Hepatocyte (in vitro differentiated cells): ENCODE measurements around the gene LCN2. TPM values are rescaled to one million over a fixed set of nuclear protein-coding genes. Genes with fewer than 3 reads are reported as not detected.

ENCODE experiments used
- DNase-seq: peaks from one replicate; pipeline ENCODE4 v3.0.0-alpha.2; 2016; ENCODE audit warnings: low spot score
- H2AFZ ChIP-seq: fragments of 200-600 bp; sonication (generic); 2 replicates; pipeline ENCODE4 v1.6.0; 2016; ENCODE audit warnings: antibody characterized with exemption, mild to moderate bottlenecking
- H3K27ac ChIP-seq: fragments of 200-600 bp; sonication (generic); 2 replicates; pipeline ENCODE4 v1.5.1; 2016; ENCODE audit warnings: mild to moderate bottlenecking
- H3K27me3 ChIP-seq: fragments of 200-600 bp; sonication (generic); 2 replicates; pipeline ENCODE4 v1.6.1; 2016
- H3K36me3 ChIP-seq: fragments of 200-600 bp; sonication (generic); replicated peaks from 2 replicates; pipeline ENCODE4 v1.5.1; 2016; ENCODE audit warnings: low read depth; ENCODE audit not compliant: insufficient read depth
- H3K4me1 ChIP-seq: fragments of 200-600 bp; sonication (generic); 2 replicates; pipeline ENCODE4 v1.5.1; 2016; ENCODE audit warnings: mild to moderate bottlenecking, moderate library complexity; ENCODE audit not compliant: insufficient read depth
- H3K4me2 ChIP-seq: fragments of 200-600 bp; sonication (generic); 2 replicates; pipeline ENCODE4 v1.6.0; 2016
- H3K4me3 ChIP-seq: fragments of 200-600 bp; sonication (generic); 2 replicates; pipeline ENCODE4 v1.5.1; 2016; ENCODE audit warnings: mild to moderate bottlenecking
- H3K79me2 ChIP-seq: fragments of 200-600 bp; sonication (generic); 2 replicates; pipeline ENCODE4 v1.6.0; 2017; ENCODE audit warnings: mild to moderate bottlenecking
- H3K9me2 ChIP-seq: fragments of 200-600 bp; sonication (generic); replicated peaks from 2 replicates; pipeline ENCODE4 v1.6.0; 2017; ENCODE audit warnings: mild to moderate bottlenecking; ENCODE audit not compliant: insufficient read depth
- H3K9me3 ChIP-seq: fragments of 200-600 bp; sonication (generic); 2 replicates; pipeline ENCODE4 v1.5.1; 2016; ENCODE audit warnings: low read depth, mild to moderate bottlenecking
- H4K20me1 ChIP-seq: fragments of 200-600 bp; sonication (generic); 2 replicates; pipeline ENCODE4 v1.6.0; 2016; ENCODE audit warnings: mild to moderate bottlenecking; ENCODE audit not compliant: insufficient read depth, poor library complexity, severe bottlenecking
- EZH2 ChIP-seq: fragments of 200-600 bp; sonication (generic); IDR thresholded peaks from 2 replicates; pipeline ENCODE4 v1.6.1; 2016; ENCODE audit warnings: antibody characterized with exemption, mild to moderate bottlenecking, borderline replicate concordance
- EZH2phosphoT487 ChIP-seq: fragments of 200-600 bp; sonication (generic); IDR thresholded peaks from one replicate; pipeline ENCODE4 v1.6.1; 2018; ENCODE audit warnings: antibody characterized with exemption, mild to moderate bottlenecking, low read depth, moderate library complexity; ENCODE audit not compliant: unreplicated experiment, severe bottlenecking
- WGBS: methylation state at CpG from one replicate; pipeline ENCODE4 v1.1.6; 2016; ENCODE audit warnings: low lambda C conversion rate; ENCODE audit errors: missing lambda C conversion rate; 5-methylcytosine and 5-hydroxymethylcytosine counted together
- polyA plus RNA-seq: library from polyadenylated mRNA; unstranded; fragments of >200 nt; fragmentation: Nextera tagmentation; extraction: Ambion mirVana; gene quantifications from 2 replicates; pipeline ENCODE4 v1.2.1, GENCODE V29; 2016
- total RNA-seq: library from RNA; depleted of rRNA; stranded (reverse); fragments of >200 nt; gene quantifications from 2 replicates; pipeline ENCODE4 v1.2.3, GENCODE V29; 2014
- TF ChIP-seq, protein P1 (sequence below): fragments of 200-600 bp; sonication (generic); IDR thresholded peaks from 2 replicates; pipeline ENCODE4 v1.5.1; 2016; ENCODE audit warnings: antibody characterized with exemption, mild to moderate bottlenecking; ENCODE audit not compliant: poor library complexity

The LCN2 gene
- total and polyA plus RNA-seq, 2 experiments from 2014 or later: 5.3 to 12.8 TPM

DNA sequence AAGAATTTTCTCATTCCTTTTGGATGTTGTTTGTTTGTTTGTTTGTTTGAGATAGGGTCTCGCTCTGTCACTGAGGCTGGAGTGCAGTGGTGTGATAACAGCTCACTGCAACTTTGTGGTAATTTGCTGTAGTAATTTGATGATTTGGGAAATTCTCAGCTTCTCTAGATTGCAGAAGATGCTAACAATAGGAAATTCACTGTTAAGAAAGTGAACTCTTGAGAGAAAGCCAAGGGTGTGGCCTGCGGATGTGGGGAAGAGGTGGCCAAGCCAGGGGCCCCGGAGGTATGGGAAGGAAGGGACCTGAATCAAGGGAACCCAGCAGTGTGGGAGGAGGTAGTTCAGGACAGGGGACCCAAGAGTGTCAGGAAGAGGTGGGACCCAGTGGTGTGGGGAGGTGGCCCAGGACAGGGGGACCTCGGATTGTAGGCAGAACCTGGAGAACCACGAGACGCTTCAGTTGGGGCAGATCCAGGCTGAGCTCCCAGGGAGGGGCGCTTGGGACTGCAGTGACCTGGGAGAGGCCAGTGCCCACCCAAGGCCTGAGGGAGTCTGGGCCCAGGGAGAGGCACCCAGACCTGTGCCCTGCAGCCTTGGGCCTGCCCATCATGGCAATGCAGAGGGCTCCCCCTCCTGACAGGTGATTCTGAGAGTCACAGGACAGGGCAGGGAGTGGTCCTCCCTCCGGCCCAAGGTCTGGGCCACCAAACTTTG, 5.6 kb upstream of the LCN2 start:
- 90% methylated on average over 7 of the region's 8 CpGs for WGBS
- no peak overlapping the region for H3K4me2 ChIP-seq

DNA sequence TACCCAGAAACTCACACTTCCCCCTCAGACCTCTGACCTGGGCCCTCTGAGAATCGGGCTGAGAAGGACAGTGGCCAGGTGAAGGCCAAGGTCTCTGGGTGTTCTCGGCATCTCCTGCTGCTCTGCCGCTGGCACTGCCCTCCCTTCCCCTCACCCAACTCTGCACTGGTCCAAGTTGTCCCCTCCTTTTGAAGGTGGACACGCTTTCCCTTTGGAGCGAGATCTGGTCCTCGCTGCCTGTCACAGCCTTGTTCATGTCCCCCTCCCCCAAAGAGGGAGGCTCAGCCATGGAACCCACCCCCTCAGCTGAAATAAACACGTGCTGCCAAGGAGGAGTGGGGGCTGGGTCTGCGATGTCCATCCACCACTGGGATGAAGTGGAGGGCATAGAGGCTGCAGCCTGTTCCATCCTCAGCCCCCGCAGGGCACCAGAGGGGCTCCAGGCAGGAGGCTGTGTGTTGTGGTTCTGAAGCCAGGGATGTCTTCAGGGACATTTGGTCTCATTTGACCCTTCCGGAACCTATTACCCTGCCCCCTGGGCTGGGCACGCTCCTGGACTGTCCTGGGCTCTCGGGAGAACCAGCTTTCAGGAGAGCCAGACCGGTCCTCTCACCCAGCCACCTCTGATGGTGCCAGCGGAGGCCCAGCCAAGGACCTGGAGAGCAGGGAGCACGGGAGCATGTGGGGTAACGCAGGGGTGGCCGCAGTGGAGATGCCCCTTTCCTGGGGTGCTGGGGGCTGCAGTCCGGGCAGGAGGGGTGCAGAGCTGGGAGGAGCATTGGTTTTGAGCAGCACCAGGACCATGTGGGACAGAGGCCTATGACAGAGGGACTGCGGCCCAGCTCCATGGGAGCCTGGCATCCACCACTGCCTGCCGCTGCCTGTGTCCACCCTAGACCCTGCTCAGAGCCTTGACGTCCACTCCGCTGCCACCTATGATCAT, 4.7 kb upstream of the LCN2 start:
- Histone ChIP-seq H3K4me2 (no peak overlapping the region), H3K9me2 (no peaks in the 10 kb centered on the region), H3K27me3 (no peaks in the 10 kb centered on the region), H4K20me1 (no peaks in the 10 kb centered on the region), H3K4me3 (no peak overlapping the region), H3K4me1 (peaks cover 10% of the 10 kb centered on the region), H2AFZ (no peak overlapping the region), H3K9me3 (no peaks in the 10 kb centered on the region), H3K79me2 (no peaks in the 10 kb centered on the region), H3K36me3 (no peaks in the 10 kb centered on the region), H3K27ac (no peak overlapping the region)
- no peak for DNase-seq
- TF ChIP-seq, protein P1, sequence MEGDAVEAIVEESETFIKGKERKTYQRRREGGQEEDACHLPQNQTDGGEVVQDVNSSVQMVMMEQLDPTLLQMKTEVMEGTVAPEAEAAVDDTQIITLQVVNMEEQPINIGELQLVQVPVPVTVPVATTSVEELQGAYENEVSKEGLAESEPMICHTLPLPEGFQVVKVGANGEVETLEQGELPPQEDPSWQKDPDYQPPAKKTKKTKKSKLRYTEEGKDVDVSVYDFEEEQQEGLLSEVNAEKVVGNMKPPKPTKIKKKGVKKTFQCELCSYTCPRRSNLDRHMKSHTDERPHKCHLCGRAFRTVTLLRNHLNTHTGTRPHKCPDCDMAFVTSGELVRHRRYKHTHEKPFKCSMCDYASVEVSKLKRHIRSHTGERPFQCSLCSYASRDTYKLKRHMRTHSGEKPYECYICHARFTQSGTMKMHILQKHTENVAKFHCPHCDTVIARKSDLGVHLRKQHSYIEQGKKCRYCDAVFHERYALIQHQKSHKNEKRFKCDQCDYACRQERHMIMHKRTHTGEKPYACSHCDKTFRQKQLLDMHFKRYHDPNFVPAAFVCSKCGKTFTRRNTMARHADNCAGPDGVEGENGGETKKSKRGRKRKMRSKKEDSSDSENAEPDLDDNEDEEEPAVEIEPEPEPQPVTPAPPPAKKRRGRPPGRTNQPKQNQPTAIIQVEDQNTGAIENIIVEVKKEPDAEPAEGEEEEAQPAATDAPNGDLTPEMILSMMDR: no peak
- TF ChIP-seq EZH2 (no peak), EZH2phosphoT487 (no peak)
- 90% methylated on average over 16 of the region's 22 CpGs for whole genome bisulfite sequencing

More for the DNA sequence above, 5.6 kb upstream of the LCN2 start:
- Histone ChIP-seq H3K9me3 (no peaks in the 10 kb centered on the region), H2AFZ (no peak overlapping the region), H3K79me2 (no peaks in the 10 kb centered on the region), H3K27ac (no peak overlapping the region), H3K9me2 (no peaks in the 10 kb centered on the region), H4K20me1 (no peaks in the 10 kb centered on the region), H3K4me1 (peaks cover 1% of the 10 kb centered on the region), H3K36me3 (no peaks in the 10 kb centered on the region), H3K4me3 (no peak overlapping the region), H3K27me3 (no peaks in the 10 kb centered on the region)
- DNase-seq: no peak
- TF ChIP-seq, protein P1: no peak
- no peak for TF ChIP-seq EZH2phosphoT487
- TF ChIP-seq EZH2: no peak

DNA sequence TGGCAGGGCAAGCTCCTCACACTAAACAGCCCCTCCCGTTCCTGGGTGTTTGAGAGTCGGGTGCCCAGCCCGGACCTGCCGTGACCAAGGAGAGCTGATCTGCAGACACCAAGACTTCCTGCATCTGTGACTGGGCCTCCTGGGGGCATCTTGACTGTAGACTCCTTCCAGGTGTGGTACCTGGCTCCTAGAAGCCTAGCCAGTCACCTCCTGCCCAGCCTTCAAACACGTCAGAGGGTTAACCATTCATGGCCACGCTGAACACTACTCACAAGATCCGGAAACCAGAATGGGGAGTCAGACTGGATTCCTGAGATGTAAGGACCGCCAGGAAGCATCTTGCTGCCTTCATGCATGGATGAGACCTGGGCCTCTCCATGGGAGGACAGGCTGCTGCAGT, 3.7 kb upstream of the LCN2 start:
- no peak overlapping the region for H3K4me2 ChIP-seq
- H3K9me3 ChIP-seq: no peaks in the 10 kb centered on the region
- H2AFZ ChIP-seq: no peak overlapping the region
- H3K4me3 ChIP-seq: no peak overlapping the region
- H3K9me2 ChIP-seq: no peaks in the 10 kb centered on the region
- H3K27ac ChIP-seq: no peak overlapping the region
- TF ChIP-seq EZH2phosphoT487 (no peak), EZH2 (no peak)
- TF ChIP-seq, protein P1: no peak
- no peaks in the 10 kb centered on the region for H4K20me1 ChIP-seq
- H3K36me3 ChIP-seq: no peaks in the 10 kb centered on the region
- DNase-seq: no peak
- no peaks in the 10 kb centered on the region for H3K27me3 ChIP-seq
- WGBS: 74% methylated on average over 8 of the region's 8 CpGs
- no peaks in the 10 kb centered on the region for H3K79me2 ChIP-seq
- H3K4me1 ChIP-seq: peaks cover 10% of the 10 kb centered on the region
